Osteoblast (primary cell): ENCODE measurements around the gene SUMO3. TPM values are rescaled to one million over a fixed set of nuclear protein-coding genes. Genes with fewer than 3 reads are reported as not detected.

ENCODE experiments used
- DNase-seq: peaks from one replicate; pipeline ENCODE4 v3.0.0; 2011; ENCODE audit warnings: low spot score, mixed read lengths; ENCODE audit not compliant: insufficient read length; ENCODE audit errors: missing footprints
- H2AFZ ChIP-seq: 2 replicates; pipeline ENCODE4 v1.6.0; 2011; ENCODE audit warnings: mild to moderate bottlenecking, low read length
- H3K27ac ChIP-seq: 2 replicates; pipeline ENCODE4 v1.5.1; 2011; ENCODE audit warnings: mild to moderate bottlenecking, low read depth, low read length, moderate library complexity
- H3K27me3 ChIP-seq: 2 replicates; pipeline ENCODE4 v1.6.0; 2012; ENCODE audit warnings: mild to moderate bottlenecking, control low read depth, inconsistent platforms, low read length, moderate library complexity; ENCODE audit not compliant: insufficient read depth
- H3K36me3 ChIP-seq: 2 replicates; pipeline ENCODE4 v1.5.1; 2011; ENCODE audit warnings: mild to moderate bottlenecking, low read length, control low read depth, moderate library complexity; ENCODE audit not compliant: insufficient read depth
- H3K4me1 ChIP-seq: 2 replicates; pipeline ENCODE4 v1.5.1; 2011; ENCODE audit warnings: mild to moderate bottlenecking, low read length, control low read depth, moderate library complexity; ENCODE audit not compliant: insufficient read depth
- H3K4me2 ChIP-seq: 2 replicates; pipeline ENCODE4 v1.6.0; 2011; ENCODE audit warnings: mild to moderate bottlenecking, low read length; ENCODE audit not compliant: insufficient read depth
- H3K4me3 ChIP-seq: fragments of 200-600 bp; sonication (generic); 3 replicates; pipeline ENCODE4 v1.5.1; 2012; ENCODE audit warnings: mild to moderate bottlenecking, low read length, inconsistent platforms; ENCODE audit not compliant: insufficient read depth
- H3K79me2 ChIP-seq: 2 replicates; pipeline ENCODE4 v1.6.0; 2012; ENCODE audit warnings: mild to moderate bottlenecking, low read length, control low read depth, inconsistent platforms; ENCODE audit not compliant: insufficient read depth
- H3K9me3 ChIP-seq: 2 replicates; pipeline ENCODE4 v1.5.1; 2011; ENCODE audit warnings: low read depth, low read length, control low read depth
- H4K20me1 ChIP-seq: 2 replicates; pipeline ENCODE4 v1.6.0; 2012; ENCODE audit warnings: mild to moderate bottlenecking, low read length, control low read depth; ENCODE audit not compliant: insufficient read depth
- total RNA-seq: library from RNA; depleted of rRNA; stranded (reverse); fragments of >200 nt; gene quantifications from 2 replicates; pipeline ENCODE4 v1.2.3, GENCODE V29; 2012
- TF ChIP-seq, protein P1 (sequence below): IDR thresholded peaks from 2 replicates; pipeline ENCODE4 v1.5.1; 2011; ENCODE audit warnings: mild to moderate bottlenecking, low read depth, low read length, moderate library complexity; ENCODE audit errors: extremely low read depth

Gene SUMO3
- total RNA-seq, 1 donor: 80.7 TPM

DNA sequence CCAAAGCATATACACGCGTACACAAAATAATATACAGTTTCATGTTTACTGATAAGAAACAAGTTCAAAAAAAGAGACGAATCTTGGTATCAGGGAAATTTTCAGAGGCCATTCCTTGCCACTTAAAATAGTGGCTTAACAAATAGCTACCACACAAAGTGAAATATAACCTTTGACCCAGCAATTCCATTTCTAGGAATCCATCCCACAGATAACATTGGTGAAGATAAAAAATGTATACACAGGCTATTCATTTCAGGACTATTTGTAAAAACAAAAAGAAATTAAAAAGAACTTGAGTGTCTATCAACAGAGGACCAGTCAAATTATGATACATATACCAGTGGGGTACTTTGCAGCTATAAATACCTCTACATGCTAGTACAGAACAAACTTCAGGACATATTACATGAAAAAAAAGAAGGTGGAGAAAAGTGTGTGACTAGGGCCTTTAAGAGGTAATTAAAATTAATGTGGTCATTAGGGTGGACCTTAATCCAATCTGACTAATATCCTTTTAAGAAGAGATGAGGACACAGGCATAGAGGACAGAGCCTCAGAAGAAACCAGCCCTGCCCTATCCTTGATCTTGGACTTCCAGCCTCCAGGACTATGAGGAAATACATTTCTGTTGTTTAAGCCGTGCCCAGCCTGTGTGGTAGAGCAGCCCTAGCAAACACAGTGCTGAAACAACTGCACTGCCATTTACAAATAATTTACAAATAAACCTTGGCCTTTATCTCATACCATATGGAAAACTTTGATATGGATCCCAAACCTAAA, 24.1 kb downstream of the SUMO3 start:
- no peaks in the 10 kb centered on the region for H3K9me3 ChIP-seq
- H3K4me3 ChIP-seq: no peak overlapping the region
- no peaks in the 10 kb centered on the region for H3K27me3 ChIP-seq
- H3K4me2 ChIP-seq: no peak overlapping the region
- H2AFZ ChIP-seq: no peak overlapping the region
- H4K20me1 ChIP-seq: peaks cover 64% of the 10 kb centered on the region
- H3K36me3 ChIP-seq: peaks cover 26% of the 10 kb centered on the region
- no peak overlapping the region for H3K27ac ChIP-seq
- TF ChIP-seq, protein P1, sequence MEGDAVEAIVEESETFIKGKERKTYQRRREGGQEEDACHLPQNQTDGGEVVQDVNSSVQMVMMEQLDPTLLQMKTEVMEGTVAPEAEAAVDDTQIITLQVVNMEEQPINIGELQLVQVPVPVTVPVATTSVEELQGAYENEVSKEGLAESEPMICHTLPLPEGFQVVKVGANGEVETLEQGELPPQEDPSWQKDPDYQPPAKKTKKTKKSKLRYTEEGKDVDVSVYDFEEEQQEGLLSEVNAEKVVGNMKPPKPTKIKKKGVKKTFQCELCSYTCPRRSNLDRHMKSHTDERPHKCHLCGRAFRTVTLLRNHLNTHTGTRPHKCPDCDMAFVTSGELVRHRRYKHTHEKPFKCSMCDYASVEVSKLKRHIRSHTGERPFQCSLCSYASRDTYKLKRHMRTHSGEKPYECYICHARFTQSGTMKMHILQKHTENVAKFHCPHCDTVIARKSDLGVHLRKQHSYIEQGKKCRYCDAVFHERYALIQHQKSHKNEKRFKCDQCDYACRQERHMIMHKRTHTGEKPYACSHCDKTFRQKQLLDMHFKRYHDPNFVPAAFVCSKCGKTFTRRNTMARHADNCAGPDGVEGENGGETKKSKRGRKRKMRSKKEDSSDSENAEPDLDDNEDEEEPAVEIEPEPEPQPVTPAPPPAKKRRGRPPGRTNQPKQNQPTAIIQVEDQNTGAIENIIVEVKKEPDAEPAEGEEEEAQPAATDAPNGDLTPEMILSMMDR: no peak
- peaks cover 8% of the 10 kb centered on the region for H3K4me1 ChIP-seq
- DNase-seq: no peak
- H3K79me2 ChIP-seq: peaks cover 95% of the 10 kb centered on the region

DNA sequence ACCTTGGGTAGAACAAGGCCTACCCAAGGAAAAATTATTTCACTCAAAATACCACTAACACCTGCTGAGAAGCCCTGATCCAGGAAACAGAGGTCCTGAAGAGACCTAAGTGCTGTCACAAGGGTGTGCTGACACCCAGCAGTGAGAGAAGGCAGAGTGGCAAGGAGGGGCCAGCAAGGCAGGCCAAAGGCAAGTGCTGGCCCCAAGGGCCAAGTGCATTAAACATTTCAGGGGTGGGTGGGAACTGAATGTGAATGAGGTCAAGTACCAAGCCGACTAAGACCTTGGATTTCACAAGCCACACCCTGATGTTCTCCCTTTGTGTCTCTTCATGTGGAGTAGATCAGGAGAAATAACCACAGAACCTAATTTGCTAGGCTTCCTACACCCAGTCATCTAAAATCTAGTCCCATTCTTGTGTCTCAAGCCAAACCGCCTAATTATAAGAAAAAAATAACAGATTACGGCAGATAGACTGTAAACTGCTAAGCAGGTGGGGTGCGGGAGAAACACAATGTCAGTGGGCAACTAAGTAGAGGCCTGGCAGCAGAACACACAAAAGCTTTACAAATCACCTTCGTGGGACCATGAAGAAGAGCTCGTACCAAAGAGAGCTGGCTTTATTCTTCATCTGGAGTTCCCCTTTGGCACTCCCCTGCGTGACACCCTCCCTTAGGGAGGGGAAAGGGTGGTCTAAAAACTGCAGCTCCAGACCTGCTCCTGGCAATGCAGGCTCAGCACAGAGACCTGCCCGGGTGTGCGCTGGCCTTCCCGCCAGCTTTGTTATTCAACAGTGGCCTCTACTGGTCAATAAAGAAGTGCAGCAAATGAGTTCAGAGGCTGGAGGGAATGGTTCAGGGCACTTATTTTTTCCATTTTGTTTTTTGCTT, 24.9 kb downstream of the SUMO3 start:
- Histone ChIP-seq H3K4me2 (no peak overlapping the region), H4K20me1 (peaks cover 64% of the 10 kb centered on the region), H3K27ac (no peak overlapping the region), H3K27me3 (no peaks in the 10 kb centered on the region), H3K4me3 (no peak overlapping the region), H3K4me1 (peaks cover 8% of the 10 kb centered on the region), H3K36me3 (peaks cover 18% of the 10 kb centered on the region), H3K79me2 (peaks cover 93% of the 10 kb centered on the region), H2AFZ (no peak overlapping the region), H3K9me3 (no peaks in the 10 kb centered on the region)
- peak; percentile 92 for DNase-seq
- TF ChIP-seq, protein P1: peak; percentile 83

DNA sequence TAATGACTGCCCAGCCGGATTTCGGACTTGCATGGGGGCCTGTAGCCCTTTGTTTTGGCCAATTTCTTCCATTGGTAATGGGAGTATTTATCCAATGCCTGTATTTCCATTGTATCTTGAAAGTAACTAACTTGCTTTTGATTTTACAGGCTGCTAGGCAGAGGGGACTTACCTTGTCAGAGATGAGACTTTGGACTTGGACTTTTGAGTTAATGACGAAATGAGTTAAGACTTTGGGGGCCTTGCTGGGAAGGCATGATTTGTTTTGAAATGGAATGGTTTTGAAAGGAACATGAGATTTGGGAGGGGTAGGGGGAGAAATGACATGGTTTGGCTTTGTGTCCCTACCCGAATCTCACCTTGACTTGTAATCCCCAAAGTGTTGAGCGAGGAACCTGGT, 25.9 kb downstream of the SUMO3 start:
- Histone ChIP-seq H3K9me3 (no peaks in the 10 kb centered on the region), H4K20me1 (peaks cover 63% of the 10 kb centered on the region), H3K79me2 (peaks cover 94% of the 10 kb centered on the region), H3K27ac (no peak overlapping the region), H3K4me2 (no peak overlapping the region), H3K27me3 (no peaks in the 10 kb centered on the region), H3K4me1 (peaks cover 8% of the 10 kb centered on the region), H2AFZ (no peak overlapping the region), H3K4me3 (no peak overlapping the region), H3K36me3 (peaks cover 20% of the 10 kb centered on the region)
- DNase-seq: no peak
- TF ChIP-seq, protein P1: no peak

DNA sequence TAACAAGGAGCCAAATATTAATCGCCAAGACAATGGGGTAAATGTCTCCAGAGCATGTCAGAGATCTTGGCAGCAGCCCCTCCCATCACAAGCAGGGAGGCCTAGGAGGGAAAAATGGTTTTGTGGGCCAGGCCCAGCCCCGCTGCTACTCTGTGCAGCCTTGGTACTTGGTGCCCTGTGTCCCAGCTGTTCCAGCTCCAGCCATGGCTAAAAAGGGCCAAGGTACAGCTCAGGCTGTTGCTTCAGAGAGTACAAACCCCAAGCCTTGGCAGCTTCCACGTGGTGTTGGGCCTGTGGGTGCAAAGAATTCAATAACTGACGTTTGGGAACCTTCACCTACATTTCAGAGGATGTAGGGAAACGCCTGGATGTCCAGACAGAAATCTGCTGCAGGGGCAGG, 26.6 kb downstream of the SUMO3 start:
- TF ChIP-seq, protein P1: no peak
- Histone ChIP-seq H3K9me3 (no peaks in the 10 kb centered on the region), H3K27me3 (no peaks in the 10 kb centered on the region), H3K36me3 (peaks cover 18% of the 10 kb centered on the region), H3K4me1 (peaks cover 8% of the 10 kb centered on the region), H3K27ac (no peak overlapping the region), H3K4me3 (no peak overlapping the region), H4K20me1 (peaks cover 57% of the 10 kb centered on the region), H3K4me2 (no peak overlapping the region), H2AFZ (no peak overlapping the region), H3K79me2 (peaks cover 94% of the 10 kb centered on the region)
- no peak for DNase-seq
